ENCODE measurements around the gene CLIC1.

The CLIC1 gene

DNA sequence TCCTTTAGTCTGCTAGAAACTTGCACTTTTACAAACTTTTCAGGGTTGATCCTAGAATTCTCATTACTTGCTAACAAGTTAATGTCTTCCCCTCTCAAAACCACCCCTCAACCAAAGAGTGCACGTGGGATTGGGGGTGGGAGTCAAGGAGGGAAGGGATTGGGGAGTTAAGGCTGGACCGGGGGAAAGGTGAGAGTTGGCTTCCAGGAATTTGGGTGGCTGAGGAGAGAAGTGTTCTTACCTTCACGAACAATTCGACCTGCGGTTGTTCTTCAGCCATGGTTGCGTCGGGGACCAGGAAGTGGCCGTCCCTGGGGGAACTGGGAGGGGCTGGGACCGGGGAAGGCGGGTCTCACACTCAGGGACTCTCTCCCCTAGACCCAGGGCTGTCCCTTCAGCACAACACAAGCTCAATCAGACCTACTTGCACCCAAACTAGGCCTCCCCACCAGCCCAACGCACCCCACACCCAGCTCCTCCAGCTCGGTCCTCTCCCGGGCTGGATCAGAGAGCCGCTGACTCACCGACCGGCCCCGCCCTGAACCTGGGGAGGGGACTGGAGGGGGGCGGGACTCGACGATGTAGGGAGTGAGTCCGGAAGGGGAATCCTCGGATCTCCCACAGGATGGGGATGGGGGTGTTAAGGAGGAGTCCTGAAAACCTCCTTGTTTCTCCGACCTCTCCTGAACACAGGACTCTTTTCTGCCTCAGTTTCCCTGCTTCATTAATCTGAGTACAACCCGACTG, at the start of gene CLIC1:
Gene CLIC1, minus strand, starts transcription at position 510 of the 747 bp plus-strand sequence. Its CDS starts 230 bp downstream, at position 280.
- peak; percentile 23 to 57 (median 26) for DNase-seq

DNA sequence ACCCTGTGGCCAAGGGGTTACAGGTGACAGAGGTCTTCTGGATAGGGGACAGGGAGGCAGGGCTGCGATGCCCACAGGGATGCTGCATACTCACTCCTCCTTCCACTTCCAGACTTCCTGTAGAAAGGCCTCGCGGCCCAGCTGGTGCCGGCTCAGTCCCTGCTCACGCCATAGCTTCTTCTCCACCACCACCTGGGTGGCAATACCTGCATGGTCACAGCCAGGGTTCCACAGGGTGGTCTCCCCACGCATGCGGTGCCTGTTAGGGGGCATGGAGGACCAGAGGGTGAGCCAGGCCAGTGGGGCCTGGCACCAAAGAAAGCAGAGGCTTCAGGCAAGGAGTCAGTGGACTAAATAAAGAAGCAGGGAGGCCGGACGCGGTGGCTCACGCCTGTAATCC, 49.1 kb upstream of the CLIC1 start:
- no peak for DNase-seq

DNA sequence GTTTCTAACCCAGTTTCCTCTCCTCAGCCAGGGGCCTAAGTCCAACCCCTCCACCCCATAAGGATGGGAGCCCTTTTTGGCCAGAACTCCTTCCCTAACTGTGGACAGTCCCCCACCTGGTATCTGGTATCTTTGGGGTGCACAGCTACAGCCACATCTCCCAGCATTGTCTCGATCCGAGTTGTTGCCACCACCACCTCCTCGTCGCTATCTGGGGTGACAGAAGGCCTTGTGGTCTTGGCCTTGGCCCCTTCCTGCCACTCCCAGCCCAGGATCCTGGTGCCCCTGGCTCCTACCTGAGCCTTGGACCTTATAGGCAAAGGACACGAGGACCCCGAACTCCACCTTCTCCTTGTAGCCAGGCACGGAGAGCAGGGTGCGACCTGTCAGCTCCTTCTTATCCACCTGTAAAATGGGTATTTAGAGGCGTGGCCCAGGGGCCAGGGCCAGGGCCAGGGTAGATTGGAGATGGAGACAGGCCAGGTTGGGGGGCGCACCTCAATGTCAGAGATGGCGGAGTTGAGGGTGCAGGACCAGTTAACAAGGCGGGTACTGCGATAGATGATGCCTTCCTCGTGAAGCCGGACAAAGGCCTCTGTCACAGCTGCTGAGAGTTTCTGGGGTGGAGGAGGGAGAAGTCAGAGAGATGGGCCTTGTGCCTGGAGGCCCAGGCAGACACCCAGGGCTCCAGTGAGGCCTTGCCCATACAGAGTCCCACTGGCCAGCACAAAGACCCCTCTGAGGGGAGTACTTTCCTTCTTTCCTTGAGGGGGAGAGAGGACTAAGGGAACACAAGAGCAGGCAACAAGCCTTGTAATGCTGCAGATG, 48.0 kb upstream of the CLIC1 start:
- no peak for DNase-seq

DNA sequence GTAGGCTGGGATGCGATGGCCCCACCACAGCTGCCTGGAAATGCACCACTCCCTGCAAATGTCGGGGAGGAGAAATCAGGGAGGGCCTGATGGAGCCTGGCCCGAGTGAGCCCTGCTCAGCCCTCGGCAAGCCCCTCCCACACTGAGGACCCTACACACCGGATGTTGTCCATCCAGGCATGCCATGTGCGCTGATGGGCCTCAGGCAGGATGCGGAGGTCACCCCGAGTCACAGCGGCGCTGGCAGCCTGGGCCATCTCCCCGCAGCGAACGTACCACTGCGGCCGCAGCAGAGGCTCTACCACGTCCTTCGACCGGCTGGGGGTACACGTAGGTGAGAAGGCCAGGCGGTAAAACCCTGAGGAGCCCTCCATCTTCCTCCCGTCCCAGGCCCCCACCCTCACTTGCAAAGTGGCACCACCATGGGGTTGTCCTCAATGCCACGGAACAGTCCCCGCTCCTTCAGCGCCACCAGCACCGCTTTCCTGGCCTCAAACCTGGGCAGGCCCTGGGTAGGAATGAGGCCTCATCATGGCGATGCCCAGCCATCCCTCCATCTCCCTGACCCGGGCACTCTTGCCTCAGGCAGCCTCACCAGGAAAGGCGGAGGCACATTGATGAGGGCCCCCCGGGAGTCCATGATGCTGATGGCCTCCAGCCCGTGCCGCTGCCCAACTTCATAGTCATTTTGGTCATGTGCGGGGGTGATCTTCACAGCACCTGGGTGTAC, 46.0 kb upstream of the CLIC1 start:
- no peak for DNase-seq

DNA sequence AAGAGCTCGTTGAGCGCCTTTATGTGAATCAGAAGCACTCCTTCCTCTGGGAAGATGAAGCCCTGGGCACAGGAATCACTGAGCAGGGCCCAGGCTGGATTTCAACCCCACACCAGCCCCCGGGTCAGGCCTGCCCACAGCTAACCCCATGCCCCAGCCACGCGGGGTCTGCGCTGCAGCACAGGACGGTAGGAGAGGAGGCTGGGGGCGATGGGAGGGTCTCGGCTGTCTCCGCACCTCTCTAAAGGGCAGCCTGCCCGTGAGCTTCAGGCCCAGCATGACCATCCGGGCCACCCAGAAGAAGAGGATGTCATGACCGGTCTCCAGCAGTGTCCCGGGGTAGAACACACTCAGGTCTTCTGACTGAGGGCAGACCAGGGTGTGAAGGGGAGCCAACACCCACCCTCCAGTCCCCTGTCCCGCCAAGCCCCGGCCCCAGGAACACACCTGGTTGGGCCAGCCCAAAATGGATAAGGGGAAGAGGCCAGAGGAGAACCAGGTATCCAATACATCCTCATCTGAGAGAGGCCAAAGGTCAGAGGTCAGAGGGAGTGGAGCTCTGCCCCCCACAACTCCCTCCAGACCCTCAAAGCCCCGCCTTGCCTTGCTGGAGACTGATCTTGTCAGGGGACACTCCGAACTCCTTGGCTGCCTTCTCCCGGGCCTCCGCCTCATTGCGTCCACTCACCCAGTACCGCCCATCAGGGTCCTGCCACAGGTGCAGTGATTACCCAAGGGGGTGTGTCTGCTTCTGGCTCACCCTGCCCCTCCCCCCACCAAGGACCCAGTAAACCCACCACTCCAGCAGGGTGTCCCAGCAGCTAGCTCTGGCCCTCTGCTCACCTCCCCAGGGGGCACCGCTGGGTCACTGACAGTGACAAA, 45.2 kb upstream of the CLIC1 start:
- no peak for DNase-seq

DNA sequence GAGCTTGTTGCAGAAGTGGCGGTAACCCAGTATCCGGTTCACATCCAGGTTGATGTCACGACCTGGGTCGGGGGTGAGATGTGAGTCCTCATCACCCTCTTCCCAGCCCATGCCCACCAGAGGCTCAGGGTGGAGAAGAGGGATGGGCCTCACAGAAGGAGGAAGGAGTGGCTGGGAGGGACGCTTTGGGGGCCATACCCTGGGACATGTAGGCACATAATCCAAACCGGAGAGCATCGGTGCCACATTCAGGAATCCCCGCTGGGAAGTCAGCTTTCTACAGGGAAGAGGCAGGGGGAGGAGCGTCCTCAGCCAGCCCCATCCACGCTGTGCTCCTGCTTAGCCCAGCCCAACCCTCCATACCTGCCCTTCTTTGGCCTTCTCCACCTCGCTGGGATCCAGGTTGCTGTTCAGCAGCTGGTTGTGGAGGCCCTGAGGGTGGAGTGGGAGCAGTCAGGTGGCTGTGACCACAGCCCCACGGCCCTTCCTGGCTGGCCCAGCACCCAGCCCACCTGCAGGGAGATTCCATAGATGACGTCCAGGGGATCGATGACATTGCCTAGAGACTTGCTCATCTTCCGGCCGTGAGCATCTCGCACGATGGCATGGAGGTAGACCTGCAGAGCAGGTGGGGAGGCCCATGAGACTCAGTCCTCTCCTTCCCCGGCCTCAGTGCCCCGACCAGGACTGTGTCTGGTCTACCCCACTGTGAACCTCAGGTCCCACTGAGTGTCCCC, 44.3 kb upstream of the CLIC1 start:
- no peak for DNase-seq

DNA sequence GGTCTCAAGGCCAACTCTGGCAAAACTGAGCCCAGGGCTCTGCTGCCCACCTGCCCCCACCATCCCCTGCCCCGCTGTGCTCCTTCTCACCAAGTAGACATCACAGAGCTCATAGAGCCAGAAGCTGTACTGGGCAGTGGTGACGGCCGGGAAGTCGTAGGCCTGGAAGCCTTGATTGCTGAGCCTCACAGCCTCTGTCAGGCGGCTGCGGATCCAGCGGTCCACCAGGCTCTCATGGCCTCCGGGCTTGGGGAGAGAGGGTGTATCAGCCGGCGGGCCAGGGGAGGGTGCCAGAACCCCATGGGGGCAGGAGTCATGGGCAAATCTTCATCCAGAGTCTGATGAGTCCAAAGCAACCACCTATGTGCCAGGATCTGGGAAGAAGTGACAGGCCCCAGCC, 43.6 kb upstream of the CLIC1 start:
- DNase-seq = no peak

DNA sequence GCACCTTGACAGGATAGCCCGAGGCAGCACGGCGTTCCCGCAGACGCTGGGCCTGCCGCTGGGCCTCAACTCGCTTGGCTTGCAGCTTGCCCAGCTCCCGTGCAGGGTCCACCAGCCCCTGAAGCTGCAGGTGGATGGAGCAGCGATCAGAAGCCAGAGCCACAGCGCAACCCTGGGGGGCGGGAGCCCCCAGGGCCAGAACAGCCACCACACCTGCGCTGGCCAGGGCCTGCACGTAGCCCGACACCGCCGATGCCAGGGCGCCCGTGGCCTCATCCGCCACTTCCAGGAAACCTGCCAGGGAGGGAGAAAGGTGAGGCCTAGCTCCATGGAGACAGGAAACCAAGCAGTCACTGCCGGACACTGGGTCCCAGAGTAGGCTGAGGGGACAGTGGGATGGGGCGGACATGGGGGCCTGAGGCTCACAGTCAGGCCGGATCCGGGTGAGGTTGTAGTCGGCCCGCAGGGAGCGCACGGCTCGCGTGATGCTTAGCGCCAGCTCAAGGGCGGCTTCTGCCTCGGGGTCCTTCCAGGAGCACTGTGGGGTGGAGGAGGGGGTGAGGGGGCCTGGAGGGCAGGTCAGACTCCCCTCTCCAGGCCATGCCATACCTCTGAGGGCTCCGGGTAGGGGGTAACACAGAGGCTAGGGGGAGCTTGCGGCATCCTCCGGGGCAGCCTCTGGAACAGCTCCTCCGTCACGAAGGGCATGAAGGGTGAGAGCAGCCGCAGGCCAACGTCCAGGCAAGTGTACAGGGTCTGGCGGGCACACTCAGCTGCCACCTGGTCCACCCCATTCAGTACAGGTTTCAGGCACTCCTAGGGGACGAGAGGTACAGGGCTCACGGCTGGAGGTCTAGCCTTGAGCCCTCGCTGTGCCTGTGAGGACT, 42.9 kb upstream of the CLIC1 start:
- DNase-seq = no peak

DNA sequence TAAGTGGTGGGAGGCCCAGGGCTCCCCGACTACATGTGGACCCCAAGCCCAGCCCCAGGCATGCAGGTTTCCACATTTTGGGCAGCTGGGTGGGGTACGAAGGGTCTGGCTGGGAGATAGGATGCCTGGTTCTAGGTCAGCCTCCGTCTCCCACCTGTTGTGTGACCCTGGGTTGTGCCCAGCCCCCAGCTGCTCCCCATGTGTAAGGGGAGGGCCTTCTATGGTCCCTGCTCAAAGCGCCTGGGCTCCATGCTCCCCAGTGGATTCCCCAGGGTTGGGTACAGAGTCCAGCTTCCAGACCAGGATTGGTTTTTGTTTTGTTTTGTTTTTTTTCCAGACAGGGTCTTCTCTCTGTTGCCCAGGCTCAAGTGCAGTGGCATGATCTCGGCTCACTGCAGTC, 41.9 kb upstream of the CLIC1 start:
- no peak for DNase-seq

DNA sequence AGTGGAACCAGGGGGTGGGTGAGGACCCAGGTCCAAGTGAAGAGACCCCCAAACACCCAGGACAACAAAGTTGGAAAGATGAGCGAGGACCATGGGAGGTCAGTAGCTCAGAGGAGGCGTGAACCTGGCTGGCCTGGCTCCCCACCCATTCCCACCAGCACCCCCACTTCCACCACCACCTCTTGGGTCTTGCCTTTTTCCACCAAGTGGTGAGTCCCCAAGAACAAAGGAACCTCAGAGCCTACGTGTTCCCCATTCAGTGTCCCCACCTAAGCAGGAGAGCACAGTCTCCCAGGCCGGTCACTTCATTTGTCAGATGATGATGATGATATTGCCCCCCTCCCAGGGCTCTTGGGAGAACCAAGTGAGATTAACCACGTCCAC, 41.3 kb upstream of the CLIC1 start:
- DNase-seq = no peak

DNA sequence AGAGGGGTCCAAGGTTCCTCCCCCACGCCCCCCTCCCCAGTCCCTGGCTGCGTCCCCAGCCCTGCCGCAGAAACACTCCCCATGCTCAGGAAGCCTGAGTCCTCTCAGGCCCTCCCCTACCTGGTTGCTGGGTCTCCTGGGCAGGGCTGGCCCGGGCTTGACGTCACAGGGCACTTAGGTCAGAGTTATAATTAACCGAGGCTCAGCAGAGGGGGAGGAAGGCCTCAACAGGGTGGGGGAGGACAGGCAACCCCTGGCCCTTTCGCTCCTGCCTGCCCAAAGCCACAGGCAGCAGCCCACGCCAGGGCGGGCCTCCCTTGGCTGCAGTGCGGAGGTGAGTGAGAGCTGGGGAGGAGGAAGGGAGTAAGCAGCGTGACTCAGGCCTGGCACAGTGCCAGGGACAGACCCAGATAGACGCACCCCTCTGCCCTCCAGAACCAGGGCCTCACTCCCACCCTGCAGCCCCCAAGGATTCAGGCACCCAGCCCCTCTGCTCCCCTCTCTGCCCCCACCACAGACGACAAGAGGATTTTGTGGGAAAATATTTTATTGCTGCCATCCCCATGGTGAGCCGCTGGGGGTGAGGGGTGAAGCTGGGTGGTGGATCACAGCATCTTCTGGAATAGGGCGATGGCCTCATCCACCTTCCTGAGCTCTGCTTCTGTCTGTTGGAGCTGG, 40.8 kb upstream of the CLIC1 start, which contains the start of gene VWA7:
Gene VWA7, minus strand, starts transcription at position 340 of the 678 bp plus-strand sequence. CDS start 549 bp downstream, outside the sequence.
- peak; percentile 13 to 48 (median 46) for DNase-seq

DNA sequence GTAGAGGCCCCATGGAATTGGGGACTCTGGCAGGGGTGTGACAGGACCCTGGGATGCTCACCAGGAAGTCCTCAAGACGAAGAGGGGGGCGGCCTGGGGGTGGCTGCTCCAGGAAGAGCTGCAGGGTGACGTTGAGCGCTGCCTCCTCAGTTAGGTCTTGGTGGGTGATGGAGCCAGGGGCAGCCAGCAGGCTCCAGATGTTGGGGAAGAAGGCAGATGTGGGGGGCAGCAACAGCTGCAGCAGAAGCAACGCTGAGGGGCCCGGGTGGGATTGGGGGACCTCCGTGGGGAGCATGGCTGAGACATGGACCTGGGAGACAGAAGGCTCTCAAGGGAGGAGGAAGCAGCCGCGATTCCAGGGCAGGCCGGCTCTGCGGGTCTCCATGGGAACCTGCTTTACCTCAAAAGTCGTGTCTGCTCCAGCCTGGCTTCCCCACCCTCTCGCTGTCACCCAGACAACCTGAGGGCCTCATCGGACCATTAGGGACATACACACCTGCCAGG, 40.2 kb upstream of the CLIC1 start:
- DNase-seq = no peak

DNA sequence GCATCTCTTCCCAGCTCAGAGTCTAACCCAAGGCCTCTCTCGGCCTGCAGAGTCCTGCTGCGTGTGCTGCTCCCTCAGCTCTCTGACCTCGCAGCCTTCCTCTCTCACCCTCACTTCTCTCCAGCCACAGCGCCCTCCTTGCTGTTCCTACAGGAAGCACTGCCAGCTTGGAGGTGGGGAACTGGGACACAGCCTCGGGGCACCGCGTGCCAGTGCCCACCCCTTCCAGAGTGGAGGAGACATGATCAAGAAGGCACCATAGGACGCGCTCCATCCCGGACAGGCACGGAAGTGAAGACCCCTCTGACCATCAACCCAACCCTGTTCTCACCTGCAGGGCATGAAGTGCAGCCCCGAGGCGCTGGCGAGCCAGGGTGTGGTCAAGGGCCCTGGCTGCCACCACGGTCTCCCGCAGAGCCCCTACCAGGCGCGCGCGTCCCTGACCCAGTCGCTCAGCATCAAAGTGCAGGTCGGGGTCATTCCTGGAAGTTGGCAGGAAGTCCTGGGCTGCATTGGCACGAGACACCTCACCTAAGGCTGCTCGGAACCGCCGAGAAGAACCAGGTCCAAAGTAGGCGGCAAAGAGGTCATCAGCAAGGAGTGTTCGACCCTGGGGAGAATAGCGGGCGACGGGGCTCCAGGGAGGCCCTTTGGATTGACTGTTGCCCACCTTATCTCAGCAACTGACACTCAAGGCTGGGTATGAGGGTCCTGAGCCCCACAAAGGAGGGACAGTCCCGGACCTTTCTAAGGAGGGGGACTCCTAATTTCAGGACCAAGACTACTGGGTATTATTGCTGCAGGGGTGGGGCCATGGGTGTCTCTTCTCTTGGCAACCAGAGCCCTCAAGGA, 39.5 kb upstream of the CLIC1 start:
- no peak for DNase-seq

DNA sequence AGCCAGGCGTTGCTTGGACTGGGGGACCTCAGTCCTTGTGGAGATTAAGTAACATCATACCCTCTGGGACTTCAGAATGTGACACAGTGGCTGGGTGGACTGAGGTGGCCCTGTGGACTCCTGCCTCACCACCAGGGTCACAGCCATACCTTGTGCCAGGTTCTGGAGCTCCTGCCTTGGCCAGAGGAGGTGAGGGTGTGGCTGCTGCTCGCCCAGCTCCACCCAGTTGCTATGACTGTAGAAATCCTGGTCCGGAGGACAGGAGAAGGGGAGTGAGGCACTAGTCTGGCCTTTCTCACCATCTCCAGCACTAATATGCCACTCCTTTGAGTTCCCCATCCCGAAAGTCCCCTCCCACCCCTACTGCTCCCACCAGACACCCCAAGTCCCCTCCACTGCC, 38.9 kb upstream of the CLIC1 start:
- DNase-seq = no peak

DNA sequence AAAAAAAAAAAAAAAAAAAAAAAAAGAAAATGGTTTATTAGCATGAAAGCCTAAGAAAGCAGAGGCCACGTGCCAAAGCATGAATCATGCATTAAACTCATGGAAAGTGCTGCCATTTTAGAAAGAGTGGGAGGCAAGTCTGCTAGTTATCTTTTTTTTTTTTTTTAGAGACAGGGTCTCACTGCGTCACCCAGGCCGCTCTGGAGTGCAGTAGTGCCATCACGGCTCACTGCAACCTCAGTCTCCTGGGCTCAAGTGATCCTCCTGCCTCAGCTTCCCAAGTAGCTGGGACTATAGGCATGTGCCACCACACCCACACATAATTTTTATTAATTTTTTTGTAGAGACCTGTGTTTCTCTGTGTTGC, 35.6 kb upstream of the CLIC1 start:
- DNase-seq = no peak

DNA sequence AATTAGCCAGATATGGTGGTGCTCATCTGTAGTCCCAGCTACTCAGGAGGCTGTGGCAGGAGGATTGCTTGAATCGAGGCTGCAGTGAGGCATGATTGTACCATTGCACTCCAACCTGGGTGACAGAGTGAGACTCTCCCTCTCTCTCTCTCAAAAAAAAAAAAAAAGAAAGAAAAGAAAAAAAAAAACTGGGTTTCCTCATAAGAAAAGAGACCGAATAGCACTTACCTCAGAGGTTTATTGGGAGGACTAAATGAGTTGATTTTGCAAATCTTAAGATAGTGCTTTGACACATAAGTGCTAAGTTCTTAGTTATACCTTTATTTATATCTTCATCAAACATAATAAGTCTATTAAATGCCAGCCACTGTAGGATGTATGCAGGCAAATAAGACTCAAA, 34.5 kb upstream of the CLIC1 start:
- no peak for DNase-seq

DNA sequence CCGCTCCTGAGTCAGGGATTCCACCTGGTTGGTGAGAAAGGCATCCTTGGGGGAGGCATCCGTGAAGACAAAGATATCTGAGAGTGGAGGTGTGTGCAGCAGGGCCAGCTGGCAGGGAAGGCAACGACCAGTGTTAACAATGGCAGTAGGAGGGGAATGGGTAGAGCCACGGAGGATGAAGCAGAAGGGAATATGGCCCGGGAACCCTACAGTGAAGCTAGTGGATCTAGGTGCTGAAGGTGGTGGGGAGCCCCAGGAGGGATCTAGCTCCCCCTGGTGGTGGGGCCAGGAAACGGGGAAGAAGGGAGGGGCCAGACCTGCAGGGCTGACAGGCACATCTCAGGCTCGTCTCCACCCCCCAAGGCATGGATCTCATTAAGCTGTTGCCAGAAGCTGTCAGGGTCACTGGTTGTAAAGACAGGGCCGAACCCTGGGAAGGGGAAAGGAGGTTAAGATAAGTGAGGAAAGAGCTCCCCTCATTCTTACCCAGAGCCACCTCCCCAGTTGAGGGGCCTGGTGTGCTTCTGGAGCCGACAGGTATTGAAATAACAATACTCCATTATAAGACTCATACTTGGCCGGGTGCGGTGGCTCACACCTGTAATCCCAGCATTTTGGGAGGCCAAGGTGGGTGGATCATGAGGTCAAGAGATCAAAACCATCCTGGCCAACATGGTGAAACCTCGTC, 33.5 kb upstream of the CLIC1 start:
- peak; percentile 37 to 61 (median 52) for DNase-seq

Data from activated naive CD4-positive, alpha-beta T cell (primary cell).